H1 (cell line): ENCODE data around the gene MXD4. TPM values are rescaled to one million over a fixed set of nuclear protein-coding genes. Genes with fewer than 3 reads are reported as not detected.

ENCODE experiments used
- CTCF ChIA-PET: fragments of 300-600 bp; sonication (Branson Sonifier 250); formaldehyde crosslinking; loops from one replicate; lab custom pipeline; 2021; ENCODE audit not compliant: partially characterized antibody; lab: Charles Lee
- POLR2A ChIA-PET: fragments of 300-600 bp; sonication (Branson Sonifier 250); formaldehyde crosslinking; loops from one replicate; lab custom pipeline; 2021; ENCODE audit warnings: inconsistent platforms; ENCODE audit not compliant: partially characterized antibody; lab: Charles Lee
- DNase-seq, 2 experiments: peaks; one replicate each; pipeline versions ENCODE4 v3.0.0 to v3.0.0-alpha.2; 2010 to 2022; ENCODE audit warnings: low spot score in 2 of 2, low read depth in 1 of 2, mixed read lengths in 1 of 2
- FAIRE-seq: peaks from 2 replicates; lab custom pipeline; 2011; peaks lifted over from hg19 to GRCh38; lab: Jason Lieb, UNC
- H2AFZ ChIP-seq: 2 replicates; pipeline ENCODE4 v1.8.1; 2012; ENCODE audit warnings: low read length, inconsistent platforms
- H2AK5ac ChIP-seq: 2 replicates; pipeline ENCODE4 v1.6.1; 2013; ENCODE audit warnings: low read depth, low read length
- H2BK120ac ChIP-seq: replicated peaks from 2 replicates; pipeline ENCODE3; 2013; ENCODE audit warnings: low read depth, low read length, inconsistent platforms
- H2BK12ac ChIP-seq: 2 replicates; pipeline ENCODE4 v1.6.1; 2013; ENCODE audit warnings: low read depth, low read length
- H2BK15ac ChIP-seq: 2 replicates; pipeline ENCODE4 v1.6.1; 2013; ENCODE audit warnings: low read length
- H2BK20ac ChIP-seq: 2 replicates; pipeline ENCODE4 v1.6.1; 2013; ENCODE audit warnings: low read length
- H2BK5ac ChIP-seq: 2 replicates; pipeline ENCODE4 v1.6.1; 2013; ENCODE audit warnings: low read depth, low read length
- H3K14ac ChIP-seq: 2 replicates; pipeline ENCODE4 v1.6.1; 2013; ENCODE audit warnings: inconsistent platforms; ENCODE audit not compliant: insufficient read length
- H3K18ac ChIP-seq: 2 replicates; pipeline ENCODE4 v1.6.1; 2013; ENCODE audit warnings: low read length; ENCODE audit errors: extremely low read depth
- H3K23ac ChIP-seq: 2 replicates; pipeline ENCODE4 v1.6.1; 2013; ENCODE audit warnings: inconsistent platforms; ENCODE audit not compliant: insufficient read length
- H3K23me2 ChIP-seq: 2 replicates; pipeline ENCODE4 v1.6.1; 2013; ENCODE audit warnings: low read depth, low read length
- H3K27ac ChIP-seq: 2 replicates; pipeline ENCODE4 v1.6.1; 2011; ENCODE audit warnings: low read depth, low read length, inconsistent platforms
- H3K27me3 ChIP-seq, 4 experiments: replicated peaks in 1 of 4; 1 replicate in 1 of 4; 2 replicates in 3 of 4; pipeline versions ENCODE4 v1.6.1 to v1.8.1; 2011 to 2013; ENCODE audit warnings: low read length in 3 of 4, mild to moderate bottlenecking in 3 of 4, inconsistent platforms in 2 of 4, mixed read lengths in 2 of 4, moderate library complexity in 1 of 4; ENCODE audit not compliant: control insufficient read depth in 3 of 4, insufficient read depth in 3 of 4; ENCODE audit errors: extremely low read depth in 1 of 4
- H3K36me3 ChIP-seq, 4 experiments: 2 replicates each; pipeline versions ENCODE4 v1.6.1 to v1.8.1; 2011 to 2013; ENCODE audit warnings: mild to moderate bottlenecking in 4 of 4, low read length in 3 of 4, moderate library complexity in 2 of 4, control low read depth in 1 of 4, inconsistent platforms in 1 of 4; ENCODE audit not compliant: insufficient read depth in 4 of 4, control insufficient read depth in 2 of 4
- H3K4ac ChIP-seq: replicated peaks from 2 replicates; pipeline ENCODE3; 2013; ENCODE audit warnings: low read length, low read depth, mixed read lengths, inconsistent platforms; ENCODE audit not compliant: insufficient read length
- H3K4me1 ChIP-seq, 4 experiments: replicated peaks in 1 of 4; 1 replicate in 1 of 4; 2 replicates in 3 of 4; pipeline versions ENCODE4 v1.6.1 to v1.8.1; 2011 to 2013; ENCODE audit warnings: low read length in 3 of 4, inconsistent platforms in 2 of 4, mixed read lengths in 1 of 4; ENCODE audit not compliant: insufficient read depth in 4 of 4, control insufficient read depth in 3 of 4
- H3K4me2 ChIP-seq, 2 experiments: 2 replicates each; pipeline versions ENCODE4 v1.6.1 to v1.8.1; 2011 to 2013; ENCODE audit warnings: low read depth in 2 of 2, low read length in 2 of 2, control low read depth in 1 of 2, inconsistent platforms in 1 of 2, mild to moderate bottlenecking in 1 of 2; ENCODE audit not compliant: insufficient read depth in 1 of 2
- H3K4me3 ChIP-seq, 4 experiments: fragments of 200-600, 300-600 bp in 1 of 4; sonication (generic), shearing (Covaris generic), sonication (Bioruptor Twin) in 1 of 4; 2 replicates each; pipeline versions ENCODE4 v1.5.1 to v1.8.1; 2011 to 2016; ENCODE audit warnings: low read length in 4 of 4, low read depth in 3 of 4, control low read depth in 2 of 4, inconsistent platforms in 2 of 4, mild to moderate bottlenecking in 2 of 4, mixed read lengths in 1 of 4, moderate library complexity in 1 of 4; ENCODE audit not compliant: insufficient read depth in 2 of 4; ENCODE audit errors: extremely low read depth in 1 of 4
- H3K56ac ChIP-seq: replicated peaks from 2 replicates; pipeline ENCODE3; 2013; ENCODE audit warnings: low read depth, mild to moderate bottlenecking, mixed read lengths, low read length, inconsistent platforms; ENCODE audit not compliant: insufficient read length
- H3K79me1 ChIP-seq: 2 replicates; pipeline ENCODE4 v1.6.1; 2013; ENCODE audit warnings: low read depth, low read length, control low read depth
- H3K79me2 ChIP-seq, 2 experiments: 2 replicates each; pipeline versions ENCODE4 v1.6.1 to v1.8.1; 2012 to 2013; ENCODE audit warnings: low read length in 2 of 2, mild to moderate bottlenecking in 2 of 2, inconsistent platforms in 1 of 2; ENCODE audit not compliant: insufficient read depth in 2 of 2, control insufficient read depth in 1 of 2
- H3K9ac ChIP-seq, 4 experiments: replicated peaks in 1 of 4; 1 replicate in 1 of 4; 2 replicates in 3 of 4; pipeline versions ENCODE4 v1.6.1 to v1.8.1; 2011 to 2013; ENCODE audit warnings: low read depth in 3 of 4, low read length in 3 of 4, control low read depth in 2 of 4, mild to moderate bottlenecking in 2 of 4, moderate library complexity in 2 of 4, inconsistent platforms in 1 of 4; ENCODE audit errors: extremely low read depth in 1 of 4
- H3K9me3 ChIP-seq, 2 experiments: 2 replicates each; pipeline versions ENCODE4 v1.6.1 to v1.8.1; 2012 to 2013; ENCODE audit warnings: mild to moderate bottlenecking in 2 of 2, moderate library complexity in 2 of 2, control low read depth in 1 of 2, inconsistent platforms in 1 of 2, low read depth in 1 of 2, low read length in 1 of 2, mixed read lengths in 1 of 2; ENCODE audit not compliant: insufficient read depth in 2 of 2
- H4K20me1 ChIP-seq, 2 experiments: replicated peaks in 1 of 2; 2 replicates each; pipeline versions ENCODE3 to v1.8.1; 2011 to 2013; ENCODE audit warnings: inconsistent platforms in 2 of 2, low read length in 2 of 2, mild to moderate bottlenecking in 1 of 2; ENCODE audit not compliant: insufficient read depth in 2 of 2, control insufficient read depth in 1 of 2
- H4K5ac ChIP-seq: 2 replicates; pipeline ENCODE4 v1.6.1; 2013; ENCODE audit warnings: low read length, low read depth, mixed read lengths, inconsistent platforms; ENCODE audit not compliant: insufficient read length
- H4K8ac ChIP-seq: 2 replicates; pipeline ENCODE4 v1.8.0; 2013; ENCODE audit warnings: mild to moderate bottlenecking, moderate library complexity, low read length, inconsistent platforms; ENCODE audit not compliant: insufficient read depth; ENCODE audit errors: extremely low read depth
- H4K91ac ChIP-seq: replicated peaks from 2 replicates; pipeline ENCODE3; 2013; ENCODE audit warnings: low read length, mixed read lengths, inconsistent platforms; ENCODE audit not compliant: insufficient read length
- WGBS, 2 experiments: shearing (Covaris generic) in 1 of 2; methylation state at CpG; one replicate each; pipeline versions ENCODE4 v1.1.6 to v1.1.7; 2013 to 2015; ENCODE audit warnings: low lambda C conversion rate in 2 of 2, mixed read lengths in 2 of 2, inconsistent platforms in 1 of 2, low coverage in 1 of 2, missing lambda C conversion rate in 1 of 2; ENCODE audit not compliant: insufficient replicate concordance in 2 of 2, insufficient coverage in 1 of 2, insufficient read length in 1 of 2; ENCODE audit errors: extremely low coverage in 1 of 2, missing lambda C conversion rate in 1 of 2; 5-methylcytosine and 5-hydroxymethylcytosine counted together
- polyA plus RNA-seq, 7 experiments: library from polyadenylated mRNA; depleted of rRNA in 3 of 7; stranded (reverse) in 5 of 7; unstranded in 2 of 7; fragments of >200 nt in 5 of 7; fragments of 200-250 nt in 2 of 7; gene quantifications; 1 replicate in 5 of 7; 2 replicates in 1 of 7; 4 replicates in 1 of 7; pipeline versions ENCODE4 v1.2.1 to v1.2.3, GENCODE V29; 2011 to 2013; ENCODE audit warnings: missing spikeins in 2 of 7, mixed read lengths in 2 of 7
- total RNA-seq: library from RNA; stranded (reverse); fragmentation: NEBNext Ultra II Directional; extraction: Animal tissue kit (Norgen Biotek cat#: 25700); gene quantifications from 2 replicates; pipeline ENCODE4 v1.2.1, GENCODE V29; 2021
- TF ChIP-seq, protein P1 (sequence below), 3 experiments: IDR thresholded peaks; 1 replicate in 2 of 3; 2 replicates in 1 of 3; pipeline versions ENCODE4 v1.5.1 to v1.6.1; 2011; ENCODE audit warnings: low read length in 3 of 3, mild to moderate bottlenecking in 3 of 3, inconsistent platforms in 2 of 3, low read depth in 1 of 3, moderate library complexity in 1 of 3; ENCODE audit not compliant: insufficient read depth in 1 of 3; ENCODE audit errors: control extremely low read depth in 1 of 3

Gene MXD4
- total and polyA plus RNA-seq, 2 of the 8 experiments (the other 6 are each of a cell fraction or from before 2014, with no cell fraction given), result 18.0 to 20.8 TPM

DNA sequence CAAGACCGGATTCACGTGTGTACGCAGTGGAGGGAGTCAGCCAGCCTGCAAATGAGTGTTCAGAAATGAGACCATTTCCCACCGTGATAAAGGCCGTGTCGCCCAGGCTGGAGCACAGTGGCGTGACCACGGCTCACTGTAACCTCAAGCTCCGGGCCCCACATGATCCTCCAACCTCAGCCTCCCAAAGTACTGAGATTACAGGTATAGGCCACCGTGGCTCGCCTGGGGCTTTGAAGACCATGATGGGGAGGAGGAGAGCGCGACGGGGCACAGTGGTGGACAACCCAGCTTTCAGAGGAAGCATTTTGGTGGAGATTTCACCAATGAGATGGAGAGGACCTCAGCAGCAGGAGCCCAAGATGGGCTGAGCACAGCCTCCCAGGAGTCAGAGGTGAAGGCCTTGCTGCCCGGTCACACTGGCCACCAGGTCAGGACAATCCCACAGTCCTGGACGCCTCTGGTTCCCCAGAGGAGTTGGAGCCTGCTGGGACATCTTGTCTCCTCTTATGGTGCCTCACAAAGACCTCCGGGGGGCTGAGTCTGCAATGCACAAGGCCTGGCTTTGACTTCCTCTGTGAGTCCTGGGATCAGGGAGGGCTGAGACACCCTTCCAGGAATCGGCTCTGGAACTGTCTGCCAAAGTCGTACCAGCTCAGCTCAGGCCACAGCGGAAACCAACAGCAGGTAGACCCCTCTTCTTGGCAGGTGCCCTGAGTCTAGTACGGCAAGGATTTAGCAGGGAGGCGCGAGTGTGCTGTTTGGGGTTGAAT, 22.4 kb upstream of the MXD4 start:
- no peaks in the 10 kb centered on the region for H3K9me3 ChIP-seq
- no peak overlapping the region for H2BK15ac ChIP-seq
- H3K79me1 ChIP-seq, result no peaks in the 10 kb centered on the region
- ChIA-PET CTCF (interaction anchor here (0.6 kb wide), 1 partner anchor 350 kb away, joined by 3 read pairs; no protein-coding TSS in a partner anchor), POLR2A (no interaction called here)
- no peaks in the 10 kb centered on the region for H3K79me2 ChIP-seq
- no peaks in the 10 kb centered on the region for H3K27me3 ChIP-seq
- H3K23me2 ChIP-seq, result peaks cover 7% of the 10 kb centered on the region; the same call in 1 of the 2 replicates
- no peak overlapping the region for H3K4me2 ChIP-seq
- H3K14ac ChIP-seq, result no peak overlapping the region
- H2BK20ac ChIP-seq, result no peak overlapping the region
- H3K27ac ChIP-seq, result no peak overlapping the region
- H2BK12ac ChIP-seq, result no peak overlapping the region
- H2BK5ac ChIP-seq, result no peak overlapping the region
- FAIRE-seq, result no peak
- peaks cover 0 to 5% (median 0%) of the 10 kb centered on the region in 4 experiments; a peak in 2 of 7 replicates for H3K4me1 ChIP-seq
- no peak overlapping the region for H4K91ac ChIP-seq
- no peak overlapping the region for H2AK5ac ChIP-seq
- H3K36me3 ChIP-seq, result no peaks in the 10 kb centered on the region
- no peak for DNase-seq
- H3K18ac ChIP-seq, result no peak overlapping the region
- H2BK120ac ChIP-seq, result no peak overlapping the region
- H3K4me3 ChIP-seq, result no peak overlapping the region
- no peak overlapping the region for H3K56ac ChIP-seq
- peaks cover 0 to 6% of the 10 kb centered on the region in 2 experiments for H4K20me1 ChIP-seq
- no peak overlapping the region for H2AFZ ChIP-seq
- H4K5ac ChIP-seq, result no peak overlapping the region
- no peak overlapping the region for H4K8ac ChIP-seq
- H3K4ac ChIP-seq, result no peak overlapping the region
- WGBS, 2 experiments, result 91% methylated on average over 23 of the region's 23 CpGs; no CpG with 5 or more reads in 1 of the 2 experiments
- H3K23ac ChIP-seq, result no peak overlapping the region
- H3K9ac ChIP-seq, result no peak overlapping the region
- TF ChIP-seq, protein P1, sequence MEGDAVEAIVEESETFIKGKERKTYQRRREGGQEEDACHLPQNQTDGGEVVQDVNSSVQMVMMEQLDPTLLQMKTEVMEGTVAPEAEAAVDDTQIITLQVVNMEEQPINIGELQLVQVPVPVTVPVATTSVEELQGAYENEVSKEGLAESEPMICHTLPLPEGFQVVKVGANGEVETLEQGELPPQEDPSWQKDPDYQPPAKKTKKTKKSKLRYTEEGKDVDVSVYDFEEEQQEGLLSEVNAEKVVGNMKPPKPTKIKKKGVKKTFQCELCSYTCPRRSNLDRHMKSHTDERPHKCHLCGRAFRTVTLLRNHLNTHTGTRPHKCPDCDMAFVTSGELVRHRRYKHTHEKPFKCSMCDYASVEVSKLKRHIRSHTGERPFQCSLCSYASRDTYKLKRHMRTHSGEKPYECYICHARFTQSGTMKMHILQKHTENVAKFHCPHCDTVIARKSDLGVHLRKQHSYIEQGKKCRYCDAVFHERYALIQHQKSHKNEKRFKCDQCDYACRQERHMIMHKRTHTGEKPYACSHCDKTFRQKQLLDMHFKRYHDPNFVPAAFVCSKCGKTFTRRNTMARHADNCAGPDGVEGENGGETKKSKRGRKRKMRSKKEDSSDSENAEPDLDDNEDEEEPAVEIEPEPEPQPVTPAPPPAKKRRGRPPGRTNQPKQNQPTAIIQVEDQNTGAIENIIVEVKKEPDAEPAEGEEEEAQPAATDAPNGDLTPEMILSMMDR (IDR thresholded peaks at IDR 0.05; ENCODE audit: control extremely low read depth in 1 of 3, insufficient read depth in 1 of 3, low read depth in 1 of 3, low read length in 3 of 3), result no peak
